C1 segment of cervical spinal cord (tissue), 14 donors: Measurements from ENCODE around the gene REV1.
"Not testable (repeated sequence)": the region's sequence is repeated elsewhere in the genome, so short reads cannot be mapped to it uniquely, and the experiment has no call there.

ENCODE experiments used
- DNase-seq, 14 donors: peaks; one replicate each; lab custom pipeline; 2025; lab: John Stamatoyannopoulos, UW

The REV1 gene

GRCh38 chr2:99487906-99488305, 1.9 kb downstream of the REV1 start:
- no peak for DNase-seq

- DNase-seq, result no peak
These were observed 4.0 kb downstream of the REV1 start for GRCh38 chr2:99485824-99486223.

- no peak for DNase-seq
These were observed 4.4 kb downstream of the REV1 start for GRCh38 chr2:99485411-99485810.

- DNase-seq, result no peak
These were observed 5.6 kb downstream of the REV1 start for GRCh38 chr2:99484205-99484604.

GRCh38 chr2:99481941-99482340, 7.9 kb downstream of the REV1 start:
- DNase-seq, result no peak

- DNase-seq, result no peak
These were observed 8.3 kb downstream of the REV1 start for GRCh38 chr2:99481527-99481926.

- DNase-seq, result no peak
These were observed 9.4 kb downstream of the REV1 start for GRCh38 chr2:99480390-99480789.

GRCh38 chr2:99478632-99479031, 11.2 kb downstream of the REV1 start:
- DNase-seq, result no peak

GRCh38 chr2:99477054-99477453, 12.8 kb downstream of the REV1 start:
- DNase-seq, result no peak

GRCh38 chr2:99476629-99477028, 13.2 kb downstream of the REV1 start:
- DNase-seq, result no peak

GRCh38 chr2:99475095-99475494, 14.7 kb downstream of the REV1 start:
- not testable (repeated sequence) for DNase-seq

GRCh38 chr2:99473518-99474083, 16.2 kb downstream of the REV1 start:
- DNase-seq, result no peak

GRCh38 chr2:99472600-99472960, 17.2 kb downstream of the REV1 start:
- DNase-seq, result no peak

- no peak for DNase-seq
These were observed 17.9 kb downstream of the REV1 start for GRCh38 chr2:99471654-99472599.

- no peak for DNase-seq
These were observed 18.9 kb downstream of the REV1 start for GRCh38 chr2:99470957-99471356.

- DNase-seq, result not testable (repeated sequence)
These were observed 19.4 kb downstream of the REV1 start for GRCh38 chr2:99470459-99470858.

- DNase-seq, result no peak
These were observed 20.4 kb downstream of the REV1 start for GRCh38 chr2:99469394-99469793.

GRCh38 chr2:99468155-99468554, 21.7 kb downstream of the REV1 start:
- no peak for DNase-seq

- no peak for DNase-seq
These were observed 22.4 kb downstream of the REV1 start for GRCh38 chr2:99467390-99467789.

- DNase-seq, result no peak
These were observed 27.9 kb downstream of the REV1 start for GRCh38 chr2:99461828-99462483.

- no peak for DNase-seq
These were observed 31.3 kb downstream of the REV1 start for GRCh38 chr2:99458529-99458928.

- DNase-seq, result no peak
These were observed 38.1 kb downstream of the REV1 start for GRCh38 chr2:99451686-99452085.

GRCh38 chr2:99451280-99451679, 38.5 kb downstream of the REV1 start:
- no peak for DNase-seq
